ENCODE results near the gene GNE. TPM values are rescaled to one million over a fixed set of nuclear protein-coding genes. Genes with fewer than 3 reads are reported as not detected.
"Not testable (repeated sequence)": the region's sequence is repeated elsewhere in the genome, so short reads cannot be mapped to it uniquely, and the experiment has no call there.

Gene GNE
- total and polyA plus RNA-seq, 2 of the 8 experiments (the other 6 are each of a cell fraction or from before 2014, with no cell fraction given) = 5.1 to 11.1 TPM

DNA sequence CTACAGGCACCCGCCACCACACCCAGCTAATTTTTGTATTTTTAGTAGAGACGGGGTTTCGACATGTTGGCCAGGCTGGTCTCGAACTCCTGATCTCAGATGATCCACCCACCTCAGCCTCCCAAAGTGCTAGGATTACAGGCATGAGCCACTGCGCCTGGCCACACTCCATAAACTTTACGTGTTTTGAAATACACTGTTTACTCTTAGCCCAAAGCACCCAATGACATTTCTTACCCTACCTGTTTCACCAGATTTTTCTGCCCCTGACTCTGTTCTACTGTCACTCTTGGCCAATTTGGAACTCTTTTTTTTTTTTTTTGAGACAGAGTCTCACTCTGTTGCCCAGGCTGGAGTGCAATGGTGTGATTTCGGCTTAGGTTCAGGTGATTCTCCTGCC lies 15.1 kb upstream of the GNE start:
- 93% methylated on average over 7 of the region's 7 CpGs; no CpG with 5 or more reads in 1 of the 2 experiments for WGBS, 2 experiments (ENCODE audit: extremely low coverage in 1 of 2, insufficient coverage in 1 of 2, insufficient read length in 1 of 2, insufficient replicate concordance in 2 of 2, low coverage in 1 of 2, low lambda C conversion rate in 2 of 2, missing lambda C conversion rate in 1 of 2)
- H4K91ac ChIP-seq (replicated peaks; ENCODE audit: insufficient read length, low read length); H3K4me3 ChIP-seq (ENCODE audit: extremely low read depth in 1 of 4, insufficient read depth in 2 of 4, low read depth in 3 of 4, low read length in 4 of 4); H2AK5ac ChIP-seq (ENCODE audit: low read depth, low read length); H2BK15ac ChIP-seq (ENCODE audit: low read length); H2BK12ac ChIP-seq (ENCODE audit: low read depth, low read length); H2BK5ac ChIP-seq (ENCODE audit: low read depth, low read length); H3K4ac ChIP-seq (replicated peaks; ENCODE audit: insufficient read length, low read depth, low read length); H3K36me3 ChIP-seq (ENCODE audit: control insufficient read depth in 2 of 4, insufficient read depth in 4 of 4, low read length in 3 of 4); H3K79me2 ChIP-seq (ENCODE audit: control insufficient read depth in 1 of 2, insufficient read depth in 2 of 2, low read length in 2 of 2); H3K9me3 ChIP-seq (ENCODE audit: insufficient read depth in 2 of 2, low read depth in 1 of 2, low read length in 1 of 2); H3K56ac ChIP-seq (replicated peaks; ENCODE audit: insufficient read length, low read depth, low read length); H3K27me3 ChIP-seq (replicated peaks in 1 of 4; ENCODE audit: control insufficient read depth in 3 of 4, extremely low read depth in 1 of 4, insufficient read depth in 3 of 4, low read length in 3 of 4); DNase-seq (ENCODE audit: low read depth in 1 of 2, low spot score in 2 of 2); H2BK120ac ChIP-seq (replicated peaks; ENCODE audit: low read depth, low read length); H2BK20ac ChIP-seq (ENCODE audit: low read length); FAIRE-seq; H3K4me2 ChIP-seq (ENCODE audit: insufficient read depth in 1 of 2, low read depth in 2 of 2, low read length in 2 of 2); H3K14ac ChIP-seq (ENCODE audit: insufficient read length); H3K23ac ChIP-seq (ENCODE audit: insufficient read length); H3K18ac ChIP-seq (ENCODE audit: extremely low read depth, low read length); H3K4me1 ChIP-seq (replicated peaks in 1 of 4; ENCODE audit: control insufficient read depth in 3 of 4, insufficient read depth in 4 of 4, low read length in 3 of 4); POLR2A ChIA-PET (ENCODE audit: partially characterized antibody); H3K27ac ChIP-seq (ENCODE audit: low read depth, low read length); H4K20me1 ChIP-seq (replicated peaks in 1 of 2; ENCODE audit: control insufficient read depth in 1 of 2, insufficient read depth in 2 of 2, low read length in 2 of 2); H3K23me2 ChIP-seq (ENCODE audit: low read depth, low read length); H3K9ac ChIP-seq (replicated peaks in 1 of 4; ENCODE audit: extremely low read depth in 1 of 4, low read depth in 3 of 4, low read length in 3 of 4); H2AFZ ChIP-seq (ENCODE audit: low read length); H4K5ac ChIP-seq (ENCODE audit: insufficient read length, low read depth, low read length); H4K8ac ChIP-seq (ENCODE audit: extremely low read depth, insufficient read depth, low read length); H3K79me1 ChIP-seq (ENCODE audit: low read depth, low read length): not testable (repeated sequence)
- CTCF ChIA-PET (ENCODE audit: partially characterized antibody) = interaction anchor here (0.6 to 0.8 kb wide), 2 partner anchors 55 to 132 kb away, joined by 4 to 5 read pairs; no protein-coding TSS in a partner anchor

All from H1 (cell line).